ENCODE results near the gene MAST1. TPM values are rescaled to one million over a fixed set of nuclear protein-coding genes. Genes with fewer than 3 reads are reported as not detected.

MAST1 gene
- polyA plus RNA-seq, 1 experiment = 0.47 TPM

DNA sequence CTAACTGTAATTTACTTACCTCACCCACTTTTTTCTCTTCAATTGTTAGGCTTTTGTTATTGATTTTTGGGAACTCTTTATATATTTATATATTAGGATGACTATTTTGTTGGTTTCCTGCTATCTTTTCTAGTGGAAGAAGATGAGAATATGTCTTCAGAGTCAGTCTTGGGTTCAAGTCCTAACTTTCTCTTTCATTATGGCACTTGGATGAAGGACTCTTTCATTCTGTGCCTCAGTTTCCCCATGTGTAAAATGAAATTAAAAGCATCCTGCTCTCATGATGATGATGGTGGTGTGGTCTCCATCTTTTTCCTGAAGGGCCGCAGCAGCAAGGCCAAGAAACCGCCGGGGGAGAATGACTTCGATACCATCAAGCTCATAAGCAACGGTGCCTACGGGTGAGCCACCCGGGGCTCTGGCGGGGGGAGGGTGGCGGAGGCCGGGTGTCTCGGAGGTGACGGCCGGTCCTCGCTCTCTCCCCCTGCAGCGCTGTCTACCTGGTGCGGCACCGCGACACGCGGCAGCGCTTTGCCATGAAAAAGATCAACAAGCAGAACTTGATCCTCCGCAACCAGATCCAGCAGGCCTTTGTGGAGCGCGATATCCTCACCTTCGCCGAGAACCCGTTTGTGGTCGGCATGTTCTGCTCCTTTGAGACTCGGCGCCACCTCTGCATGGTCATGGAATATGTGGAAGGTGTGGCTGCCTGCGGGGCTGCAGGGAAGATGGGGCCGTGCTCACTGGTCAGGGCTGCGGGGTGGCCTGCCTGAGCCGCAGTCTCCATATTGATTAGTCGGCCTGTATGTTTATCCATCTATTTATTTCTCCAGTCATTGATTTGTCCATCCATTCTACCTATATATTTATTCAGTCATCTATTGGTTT is 20.0 kb downstream of the MAST1 start:
- H3K4me3 ChIP-seq (ENCODE audit: low read depth, low read length) = no peak overlapping the region
- ChIA-PET CTCF (interaction anchor here (0.6 to 0.9 kb wide), 3 partner anchors 10 to 32 kb away, joined by 4 read pairs; no protein-coding TSS in a partner anchor), POLR2A (no interaction called here)
- H3K27me3 ChIP-seq (ENCODE audit: control insufficient read depth, insufficient read depth, low read length) = peaks cover under 1% of the 10 kb centered on the region
- H3K27ac ChIP-seq (ENCODE audit: low read depth, low read length) = no peak overlapping the region
- DNase-seq (ENCODE audit: low read depth, low spot score) = no peak
- TF ChIP-seq, protein P1, sequence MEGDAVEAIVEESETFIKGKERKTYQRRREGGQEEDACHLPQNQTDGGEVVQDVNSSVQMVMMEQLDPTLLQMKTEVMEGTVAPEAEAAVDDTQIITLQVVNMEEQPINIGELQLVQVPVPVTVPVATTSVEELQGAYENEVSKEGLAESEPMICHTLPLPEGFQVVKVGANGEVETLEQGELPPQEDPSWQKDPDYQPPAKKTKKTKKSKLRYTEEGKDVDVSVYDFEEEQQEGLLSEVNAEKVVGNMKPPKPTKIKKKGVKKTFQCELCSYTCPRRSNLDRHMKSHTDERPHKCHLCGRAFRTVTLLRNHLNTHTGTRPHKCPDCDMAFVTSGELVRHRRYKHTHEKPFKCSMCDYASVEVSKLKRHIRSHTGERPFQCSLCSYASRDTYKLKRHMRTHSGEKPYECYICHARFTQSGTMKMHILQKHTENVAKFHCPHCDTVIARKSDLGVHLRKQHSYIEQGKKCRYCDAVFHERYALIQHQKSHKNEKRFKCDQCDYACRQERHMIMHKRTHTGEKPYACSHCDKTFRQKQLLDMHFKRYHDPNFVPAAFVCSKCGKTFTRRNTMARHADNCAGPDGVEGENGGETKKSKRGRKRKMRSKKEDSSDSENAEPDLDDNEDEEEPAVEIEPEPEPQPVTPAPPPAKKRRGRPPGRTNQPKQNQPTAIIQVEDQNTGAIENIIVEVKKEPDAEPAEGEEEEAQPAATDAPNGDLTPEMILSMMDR (IDR thresholded peaks at IDR 0.05; ENCODE audit: low read depth, low read length) = no peak
- H3K9me3 ChIP-seq (ENCODE audit: control insufficient read depth, insufficient read depth, low read length) = peaks cover 7% of the 10 kb centered on the region; the same call in 1 of the 2 replicates

DNA sequence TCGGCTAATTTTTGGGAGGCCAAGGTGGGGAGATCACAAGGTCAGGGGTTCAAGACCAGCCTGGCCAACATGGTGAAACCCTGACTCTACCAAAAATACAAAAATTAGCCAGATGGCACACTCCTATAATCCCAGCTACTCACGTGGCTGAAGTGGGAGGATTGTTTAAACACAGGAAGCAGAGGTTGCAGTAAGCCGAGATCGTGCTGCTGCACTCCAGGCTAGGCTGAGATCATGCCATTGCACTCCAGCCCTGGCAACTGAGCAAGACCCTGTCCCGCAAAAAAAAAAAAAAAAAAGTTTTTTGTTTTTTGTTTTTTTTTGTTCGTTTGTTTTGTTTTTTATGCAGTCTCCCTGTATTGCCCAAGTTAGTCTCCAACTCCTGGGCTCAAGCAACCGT is 21.2 kb downstream of the MAST1 start:
- H3K9me3 ChIP-seq (ENCODE audit: control insufficient read depth, insufficient read depth, low read length) = peaks cover 7% of the 10 kb centered on the region; the same call in 1 of the 2 replicates
- H3K27ac ChIP-seq (ENCODE audit: low read depth, low read length) = no peak overlapping the region
- peaks cover 4% of the 10 kb centered on the region for H3K27me3 ChIP-seq (ENCODE audit: control insufficient read depth, insufficient read depth, low read length)
- POLR2A ChIA-PET = interaction anchor here (0.6 kb wide), 1 partner anchor 8 kb away, joined by 3 read pairs; no protein-coding TSS in a partner anchor
- no peak for DNase-seq (ENCODE audit: low read depth, low spot score)
- TF ChIP-seq, protein P1 (IDR thresholded peaks at IDR 0.05; ENCODE audit: low read depth, low read length) = no peak
- CTCF ChIA-PET = interaction anchor here (3.7 kb wide), 1 partner anchor 12 kb away, joined by 13 read pairs; no protein-coding TSS in a partner anchor
- no peak overlapping the region for H3K4me3 ChIP-seq (ENCODE audit: low read depth, low read length)

DNA sequence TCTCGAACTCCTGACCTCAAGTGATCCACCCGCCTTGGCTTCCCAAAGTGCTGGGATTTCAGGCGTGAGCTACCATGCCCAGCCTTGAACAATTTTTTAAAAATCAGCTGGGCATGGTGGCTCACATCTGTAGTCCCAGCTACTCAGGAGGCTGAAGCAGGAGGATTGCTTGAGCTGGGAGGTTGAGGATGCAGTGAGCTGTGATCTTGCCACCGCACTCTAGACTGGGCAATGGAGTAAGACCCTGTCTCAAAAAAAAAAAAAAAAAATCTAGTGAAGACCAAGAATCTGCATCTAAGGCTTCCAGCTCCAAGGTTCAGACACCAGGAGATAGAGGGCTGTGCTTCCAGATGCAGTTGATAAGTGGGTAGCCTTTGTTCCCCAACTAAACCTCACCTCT is 25.8 kb downstream of the MAST1 start:
- TF ChIP-seq, protein P1 (IDR thresholded peaks at IDR 0.05; ENCODE audit: low read depth, low read length) = no peak
- H3K9me3 ChIP-seq (ENCODE audit: control insufficient read depth, insufficient read depth, low read length) = peaks cover 2% of the 10 kb centered on the region; the same call in 1 of the 2 replicates
- no peak overlapping the region for H3K27ac ChIP-seq (ENCODE audit: low read depth, low read length)
- POLR2A ChIA-PET = no interaction called here
- DNase-seq (ENCODE audit: low read depth, low spot score) = no peak
- no peak overlapping the region for H3K4me3 ChIP-seq (ENCODE audit: low read depth, low read length)
- peaks cover 4% of the 10 kb centered on the region for H3K27me3 ChIP-seq (ENCODE audit: control insufficient read depth, insufficient read depth, low read length)
- CTCF ChIA-PET = interaction anchor here (1.2 kb wide), 1 partner anchor 16 kb away, joined by 4 read pairs; no protein-coding TSS in a partner anchor

DNA sequence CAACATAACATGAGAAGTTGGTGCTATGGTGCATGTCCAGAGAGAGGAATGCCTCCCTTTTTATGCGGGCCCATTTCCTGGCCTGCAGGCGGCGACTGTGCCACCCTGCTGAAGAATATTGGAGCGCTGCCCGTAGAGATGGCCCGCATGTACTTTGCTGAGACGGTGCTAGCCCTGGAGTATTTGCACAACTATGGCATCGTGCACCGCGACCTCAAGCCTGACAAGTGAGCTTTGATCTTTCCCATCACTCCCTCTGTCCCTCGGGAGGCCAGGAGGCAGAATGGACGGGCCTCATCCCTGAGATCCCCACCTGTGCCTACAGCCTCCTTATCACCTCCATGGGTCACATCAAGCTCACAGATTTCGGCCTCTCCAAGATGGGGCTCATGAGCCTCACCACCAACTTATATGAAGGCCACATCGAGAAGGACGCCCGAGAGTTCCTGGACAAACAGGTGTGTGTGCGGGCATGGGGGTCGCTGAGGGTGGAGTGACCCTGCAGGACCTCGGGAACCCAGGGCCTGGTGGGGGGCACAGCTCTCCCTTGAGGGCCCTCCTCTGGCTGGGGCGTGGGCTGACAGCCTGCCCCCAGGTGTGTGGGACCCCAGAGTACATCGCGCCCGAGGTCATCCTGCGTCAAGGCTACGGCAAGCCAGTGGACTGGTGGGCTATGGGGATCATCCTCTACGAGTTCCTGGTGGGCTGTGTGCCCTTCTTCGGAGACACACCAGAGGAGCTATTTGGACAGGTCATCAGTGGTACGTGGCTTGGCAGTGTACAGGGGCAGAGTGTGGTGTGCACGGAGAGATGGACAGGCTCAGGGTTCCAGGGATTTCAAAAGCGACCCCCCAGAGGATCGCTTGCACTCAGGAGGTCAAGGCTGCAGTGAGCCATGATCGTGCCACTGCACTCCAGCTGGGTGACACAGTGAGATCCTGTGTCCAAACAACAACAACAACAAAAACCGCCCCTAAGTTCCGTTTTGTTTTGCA is 26.7 kb downstream of the MAST1 start:
- H3K9me3 ChIP-seq (ENCODE audit: control insufficient read depth, insufficient read depth, low read length) = peaks cover 2% of the 10 kb centered on the region; the same call in 1 of the 2 replicates
- ChIA-PET POLR2A (interaction anchor here (1.1 kb wide), 1 partner anchor 73 kb away, joined by 3 read pairs; no protein-coding TSS in a partner anchor), CTCF (interaction anchor here (1.2 kb wide), 1 partner anchor 108 kb away, joined by 4 read pairs; no protein-coding TSS in a partner anchor)
- peaks cover 4% of the 10 kb centered on the region for H3K27me3 ChIP-seq (ENCODE audit: control insufficient read depth, insufficient read depth, low read length)
- no peak for DNase-seq (ENCODE audit: low read depth, low spot score)
- TF ChIP-seq, protein P1 (IDR thresholded peaks at IDR 0.05; ENCODE audit: low read depth, low read length) = no peak
- H3K4me3 ChIP-seq (ENCODE audit: low read depth, low read length) = no peak overlapping the region
- H3K27ac ChIP-seq (ENCODE audit: low read depth, low read length) = no peak overlapping the region

Measured in AG04450 (cell line).